Heart left ventricle (tissue), 13 donors: ENCODE data around the gene PRICKLE1.
"Not testable (repeated sequence)": the region's sequence is repeated elsewhere in the genome, so short reads cannot be mapped to it uniquely, and the experiment has no call there.

ENCODE experiments used
- CTCF ChIP-seq, 12 donors: fragments of 200-600 bp; sonication (generic) in 4 of 12; IDR thresholded peaks; one replicate each; pipeline versions ENCODE4 v1.5.0 to v1.8.0; 2018 to 2022; ENCODE audit warnings: antibody characterized with exemption in 12 of 12, mild to moderate bottlenecking in 5 of 12
- POLR2A ChIP-seq, 2 donors: fragments of 450-650 bp; IDR thresholded peaks; one replicate each; pipeline ENCODE4 v1.6.1; 2017; ENCODE audit warnings: antibody characterized with exemption in 2 of 2, mild to moderate bottlenecking in 2 of 2, moderate library complexity in 2 of 2
- donor health status: ischemic (EF 13 %, LVEDD 7.1; RV severe dilation, severe dysfunction).
- donor health status: DM: no; HTN: yes; CAD: no.
- donor health status: DM: no; HTN: no; CAD: no.
- donor health status: ischemic (EF 25% LVEDD 6.9; RV normal size, moderate dysfunction).
- donor health status: ischemic (EF 25% LVEDD 5.7; RV mildly dilated, moderate dysfunction).
- donor health status: ischemic (EF 35%, LVEDD 5.7; RV mildly dilated, moderate dysfunction).
- donor health status: nonischemic (EF 11% LVEDD 7.7; RV severe dilation, severe dysfunction).
- donor health status: DM: yes; HTN: yes; CAD: no.
- donor health status: PGD.
- donor health status: ischemic (EF 29% LVEDD 5.4; RV normal size, mild dysfunction).
- donor health status: nonischemic (EF 23%, LVEDD 6.1; RV moderate dilation, normal function).

DNA sequence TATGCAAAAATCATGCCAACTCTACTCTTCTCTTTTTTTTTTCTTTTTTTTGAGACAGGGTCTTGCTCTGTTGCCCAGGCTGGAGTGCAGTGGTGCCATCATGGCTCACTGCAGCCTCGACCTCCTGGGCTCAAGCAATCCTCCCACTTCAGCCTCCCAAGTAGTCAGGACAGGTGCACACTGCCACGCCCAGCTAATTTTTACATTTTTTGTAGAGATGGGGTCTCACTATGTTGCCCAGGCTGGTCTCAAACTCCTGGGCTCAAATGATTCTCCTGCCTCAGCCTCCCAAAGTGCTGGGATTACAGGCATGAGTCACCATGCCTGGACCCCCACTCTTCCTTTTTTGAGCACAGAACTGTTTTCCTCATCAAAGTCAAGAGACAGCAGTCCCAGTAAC is 48.2 kb downstream of the PRICKLE1 start:
- not testable (repeated sequence) for TF ChIP-seq POLR2A, CTCF (IDR thresholded peaks at IDR 0.05)
